A673 (cell line): ENCODE data around the gene IL1RAPL2.

Experiments
- CTCF ChIP-seq: fragments of 300-800, 200-600 bp; sonication (generic); conservative IDR thresholded peaks from 2 replicates; pipeline ENCODE4 v1.5.1; 2017; ENCODE audit warnings: low read depth, mild to moderate bottlenecking, antibody characterized with exemption, low read length, moderate library complexity, mixed read lengths
- EZH2 ChIP-seq: fragments of 200-600 bp; sonication (generic); IDR thresholded peaks from 2 replicates; pipeline ENCODE4 v1.6.1; 2017; ENCODE audit warnings: borderline replicate concordance, low read depth, mild to moderate bottlenecking, mixed read lengths, antibody characterized with exemption, low read length; ENCODE audit not compliant: poor library complexity, severe bottlenecking

GRCh38 chrX:105635794-105636193 lies 1069.8 kb downstream of the IL1RAPL2 start:
- TF ChIP-seq CTCF (no peak), EZH2 (no peak)
